ENCODE measurements around the gene AHCTF1. TPM values are rescaled to one million over a fixed set of nuclear protein-coding genes. Genes with fewer than 3 reads are reported as not detected.

The AHCTF1 gene
- total and polyA plus RNA-seq, 2 of the 8 experiments (the other 6 are each of a cell fraction or from before 2014, with no cell fraction given) = 7.9 to 44.5 TPM

- Histone ChIP-seq H3K36me3 (ENCODE audit: control insufficient read depth in 2 of 4, insufficient read depth in 4 of 4, low read length in 3 of 4) (peaks cover 15 to 82% (median 55%) of the 10 kb centered on the region in 4 experiments; a peak in 7 of 8 replicates), H3K14ac (ENCODE audit: insufficient read length) (no peak overlapping the region), H3K23me2 (ENCODE audit: low read depth, low read length) (no peaks in the 10 kb centered on the region), H3K18ac (ENCODE audit: extremely low read depth, low read length) (no peak overlapping the region), H4K8ac (ENCODE audit: extremely low read depth, insufficient read depth, low read length) (no peak overlapping the region), H2BK5ac (ENCODE audit: low read depth, low read length) (no peak overlapping the region), H2AFZ (ENCODE audit: low read length) (no peak overlapping the region), H3K4ac (replicated peaks; ENCODE audit: insufficient read length, low read depth, low read length) (no peak overlapping the region), H2BK120ac (replicated peaks; ENCODE audit: low read depth, low read length) (no peak overlapping the region), H3K4me3 (ENCODE audit: extremely low read depth in 1 of 4, insufficient read depth in 2 of 4, low read depth in 3 of 4, low read length in 4 of 4) (no peak overlapping the region), H4K20me1 (replicated peaks in 1 of 2; ENCODE audit: control insufficient read depth in 1 of 2, insufficient read depth in 2 of 2, low read length in 2 of 2) (no peaks in the 10 kb centered on the region), H3K27me3 (replicated peaks in 1 of 4; ENCODE audit: control insufficient read depth in 3 of 4, extremely low read depth in 1 of 4, insufficient read depth in 3 of 4, low read length in 3 of 4) (no peaks in the 10 kb centered on the region), H4K91ac (replicated peaks; ENCODE audit: insufficient read length, low read length) (no peak overlapping the region), H3K27ac (ENCODE audit: low read depth, low read length) (no peak overlapping the region), H3K56ac (replicated peaks; ENCODE audit: insufficient read length, low read depth, low read length) (no peak overlapping the region), H3K9ac (replicated peaks in 1 of 4; ENCODE audit: extremely low read depth in 1 of 4, low read depth in 3 of 4, low read length in 3 of 4) (no peak overlapping the region), H3K79me2 (ENCODE audit: control insufficient read depth in 1 of 2, insufficient read depth in 2 of 2, low read length in 2 of 2) (no peaks in the 10 kb centered on the region), H4K5ac (ENCODE audit: insufficient read length, low read depth, low read length) (no peak overlapping the region), H3K4me2 (ENCODE audit: insufficient read depth in 1 of 2, low read depth in 2 of 2, low read length in 2 of 2) (no peak overlapping the region), H2BK15ac (ENCODE audit: low read length) (no peak overlapping the region), H2AK5ac (ENCODE audit: low read depth, low read length) (no peak overlapping the region), H3K23ac (ENCODE audit: insufficient read length) (no peak overlapping the region), H3K9me3 (ENCODE audit: insufficient read depth in 2 of 2, low read depth in 1 of 2, low read length in 1 of 2) (no peaks in the 10 kb centered on the region), H2BK20ac (ENCODE audit: low read length) (no peak overlapping the region), H2BK12ac (ENCODE audit: low read depth, low read length) (no peak overlapping the region), H3K4me1 (replicated peaks in 1 of 4; ENCODE audit: control insufficient read depth in 3 of 4, insufficient read depth in 4 of 4, low read length in 3 of 4) (no peaks in the 10 kb centered on the region), H3K79me1 (ENCODE audit: low read depth, low read length) (no peaks in the 10 kb centered on the region)
- CTCF ChIA-PET (ENCODE audit: partially characterized antibody) = interaction anchor here (0.8 kb wide), 1 partner anchor 52 kb away, joined by 5 read pairs; no protein-coding TSS in a partner anchor
- FAIRE-seq (no peak), DNase-seq (ENCODE audit: low read depth in 1 of 2, low spot score in 2 of 2) (no peak)
- POLR2A ChIA-PET (ENCODE audit: partially characterized antibody) = interaction anchor here (0.7 kb wide), 1 partner anchor 11 kb away, joined by 3 read pairs; no protein-coding TSS in a partner anchor
- TF ChIP-seq JUN (IDR thresholded peaks at IDR 0.05; ENCODE audit: low read depth, low read length) (no peak), ATF2 (IDR thresholded peaks at IDR 0.05; ENCODE audit: low read length) (no peak), POU5F1 (IDR thresholded peaks at IDR 0.05; ENCODE audit: low read depth, low read length) (no peak), SP4 (IDR thresholded peaks at IDR 0.05; ENCODE audit: low read length) (no peak), SIRT6 (IDR thresholded peaks at IDR 0.05; ENCODE audit: low read length) (no peak), SIN3A (conservative IDR thresholded peaks at IDR 0.05 in 1 of 2, IDR thresholded peaks at IDR 0.05 in 1 of 2; ENCODE audit: low read depth in 1 of 2, low read length in 2 of 2) (no peak), JUND (IDR thresholded peaks at IDR 0.05; ENCODE audit: low read length) (no peak), KDM4A (IDR thresholded peaks at IDR 0.05; ENCODE audit: low read depth, low read length, severe bottlenecking) (no peak), BCL11A (IDR thresholded peaks at IDR 0.05; ENCODE audit: low read depth in 2 of 2, low read length in 2 of 2) (no peak), USF2 (IDR thresholded peaks at IDR 0.05; ENCODE audit: low read length) (no peak), MAFK (IDR thresholded peaks at IDR 0.05; ENCODE audit: low read depth, low read length) (no peak), GABPA (IDR thresholded peaks at IDR 0.05; ENCODE audit: borderline replicate concordance, insufficient read depth, low read length) (no peak)
- 88% methylated on average over 1 of the region's 1 CpG; no CpG with 5 or more reads in 1 of the 2 experiments for WGBS, 2 experiments (ENCODE audit: extremely low coverage in 1 of 2, insufficient coverage in 1 of 2, insufficient read length in 1 of 2, insufficient replicate concordance in 2 of 2, low coverage in 1 of 2, low lambda C conversion rate in 2 of 2, missing lambda C conversion rate in 1 of 2)
These were observed 75.4 kb downstream of the AHCTF1 start for GRCh38 chr1:246856371-246856770.
